Endothelial cell of umbilical vein (primary cell): Measurements from ENCODE around the gene ZNG1A. TPM values are rescaled to one million over a fixed set of nuclear protein-coding genes. Genes with fewer than 3 reads are reported as not detected.
"Not testable (repeated sequence)": the region's sequence is repeated elsewhere in the genome, so short reads cannot be mapped to it uniquely, and the experiment has no call there.

Experiments used
- BruUV-seq: library from RNA; stranded (reverse); fragments of 400-500 nt; replicated peaks from 2 replicates; lab custom pipeline; 2021; lab: Mats Ljungman, UMichigan
- CTCF ChIA-PET: fragments of 300-600, 350-600 bp; sonication (Branson Sonifier 250); formaldehyde crosslinking; loops from one replicate; lab custom pipeline; 2021; ENCODE audit warnings: antibody characterized with exemption, inconsistent platforms; lab: Charles Lee
- POLR2A ChIA-PET: fragments of 300-600, 350-600 bp; sonication (Branson Sonifier 250); formaldehyde crosslinking; loops from one replicate; lab custom pipeline; 2021; ENCODE audit warnings: antibody characterized with exemption, inconsistent platforms; lab: Charles Lee
- DNase-seq: peaks from one replicate; pipeline ENCODE4 v3.0.0-alpha.2; 2011; ENCODE audit warnings: low read depth, low spot score
- FAIRE-seq: peaks from 2 replicates; lab custom pipeline; 2011; peaks lifted over from hg19 to GRCh38; lab: Jason Lieb, UNC
- H2AFZ ChIP-seq: 2 replicates; pipeline ENCODE4 v1.6.0; 2012; ENCODE audit warnings: low read depth, low read length, control low read depth, inconsistent platforms
- H3K27ac ChIP-seq: 2 replicates; pipeline ENCODE4 v1.5.1; 2011; ENCODE audit warnings: low read depth, mild to moderate bottlenecking, control low read depth, low read length, moderate library complexity; ENCODE audit not compliant: insufficient read depth
- H3K27me3 ChIP-seq, 2 experiments: 2 replicates each; pipeline versions ENCODE4 v1.6.0 to v1.6.1; 2011; ENCODE audit warnings: low read length in 2 of 2, mixed read lengths in 1 of 2; ENCODE audit not compliant: control insufficient read depth in 2 of 2, insufficient read depth in 2 of 2
- H3K36me3 ChIP-seq, 2 experiments: 2 replicates in 1 of 2; 3 replicates in 1 of 2; pipeline ENCODE4 v1.5.1; 2011; ENCODE audit warnings: low read length in 2 of 2, mild to moderate bottlenecking in 1 of 2, moderate library complexity in 1 of 2; ENCODE audit not compliant: control insufficient read depth in 2 of 2, insufficient read depth in 2 of 2; ENCODE audit errors: extremely low read depth in 1 of 2
- H3K4me1 ChIP-seq: 3 replicates; pipeline ENCODE4 v1.5.1; 2011; ENCODE audit warnings: mild to moderate bottlenecking, low read length; ENCODE audit not compliant: control insufficient read depth, insufficient read depth; ENCODE audit errors: extremely low read depth
- H3K4me2 ChIP-seq: 2 replicates; pipeline ENCODE4 v1.6.1; 2011; ENCODE audit warnings: low read length, control low read depth, mixed read lengths; ENCODE audit not compliant: insufficient read depth
- H3K4me3 ChIP-seq, 3 experiments: fragments of 200-600 bp in 1 of 3; sonication (generic), shearing (Covaris generic) in 1 of 3; replicated peaks in 1 of 3; 2 replicates each; pipeline ENCODE4 v1.5.1; 2011 to 2016; ENCODE audit warnings: control low read depth in 3 of 3, low read length in 3 of 3, mild to moderate bottlenecking in 2 of 3, inconsistent platforms in 1 of 3, low read depth in 1 of 3, moderate library complexity in 1 of 3; ENCODE audit not compliant: insufficient read depth in 1 of 3
- H3K79me2 ChIP-seq: 2 replicates; pipeline ENCODE4 v1.6.0; 2012; ENCODE audit warnings: low read length, inconsistent platforms; ENCODE audit not compliant: control insufficient read depth, insufficient read depth
- H3K9ac ChIP-seq: replicated peaks from 2 replicates; pipeline ENCODE3; 2011; ENCODE audit warnings: low read length, control low read depth; ENCODE audit not compliant: insufficient read depth; ENCODE audit errors: extremely low read depth
- H3K9me1 ChIP-seq: replicated peaks from 3 replicates; pipeline ENCODE4 v1.6.0; 2011; ENCODE audit warnings: mild to moderate bottlenecking, low read length; ENCODE audit not compliant: control insufficient read depth, insufficient read depth; ENCODE audit errors: extremely low read depth
- H3K9me3 ChIP-seq: replicated peaks from 2 replicates; pipeline ENCODE4 v1.5.1; 2012; ENCODE audit warnings: low read length, inconsistent platforms; ENCODE audit not compliant: control insufficient read depth, insufficient read depth
- H4K20me1 ChIP-seq: replicated peaks from 2 replicates; pipeline ENCODE3; 2011; ENCODE audit warnings: mild to moderate bottlenecking, low read length; ENCODE audit not compliant: control insufficient read depth, insufficient read depth; ENCODE audit errors: extremely low read depth
- dilution Hi-C: fragments of 300-500 bp; cut with MboI; formaldehyde crosslinking; loops from one replicate; pipeline ENCODE4 v1.15.0; 2019; ENCODE audit warnings: low sequenced_read_pairs; ENCODE audit not compliant: extremely low pct_ligation_motif_present
- intact Hi-C: fragments of 100-400 bp; cut with micrococcal nuclease; formaldehyde crosslinking; loops from one replicate; pipeline ENCODE4 v1.10.0; 2022
- polyA plus RNA-seq, 4 experiments: library from polyadenylated mRNA; depleted of rRNA in 3 of 4; stranded (reverse) in 3 of 4; unstranded in 1 of 4; fragments of >200 nt; gene quantifications; 2 replicates each; pipeline versions ENCODE4 v1.2.1 to v1.2.3, GENCODE V29; 2011 to 2012; ENCODE audit warnings: missing spikeins in 1 of 4
- total RNA-seq: library from RNA; stranded (reverse); gene quantifications from 2 replicates; pipeline ENCODE4 v1.2.3, GENCODE V29; 2021

Gene ZNG1A
- total and polyA plus RNA-seq, 2 donors (not counting 3 experiments of a cell fraction or from before 2014, with no cell fraction given), result 14.3 to 39.8 TPM

DNA sequence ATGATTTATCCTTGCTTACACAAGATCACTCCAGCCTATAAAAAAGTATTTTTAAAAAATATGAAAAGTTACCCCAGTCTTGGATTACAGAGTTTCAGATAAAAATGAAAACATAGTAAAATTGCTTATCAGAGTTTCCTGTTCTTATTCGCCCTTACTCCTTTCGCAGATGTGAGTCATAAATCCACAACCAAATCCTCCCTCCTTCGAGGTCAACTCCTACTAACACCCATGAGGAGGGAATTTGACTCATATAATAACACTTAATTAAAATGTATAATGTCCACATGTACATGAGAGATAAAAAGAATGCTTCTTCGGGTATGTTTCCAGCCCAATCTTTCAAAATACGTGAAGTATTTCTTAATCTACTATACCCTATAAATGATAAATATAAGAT lies 84.5 kb downstream of the ZNG1A start:
- H3K27me3 ChIP-seq, H3K9ac ChIP-seq, H3K4me3 ChIP-seq, FAIRE-seq, BruUV-seq, intact Hi-C loops, POLR2A ChIA-PET, H3K9me1 ChIP-seq, H2AFZ ChIP-seq, H3K4me2 ChIP-seq, CTCF ChIA-PET, dilution Hi-C loops, H3K79me2 ChIP-seq, DNase-seq, H3K36me3 ChIP-seq, H3K9me3 ChIP-seq, H4K20me1 ChIP-seq, H3K4me1 ChIP-seq, H3K27ac ChIP-seq: not testable (repeated sequence)

DNA sequence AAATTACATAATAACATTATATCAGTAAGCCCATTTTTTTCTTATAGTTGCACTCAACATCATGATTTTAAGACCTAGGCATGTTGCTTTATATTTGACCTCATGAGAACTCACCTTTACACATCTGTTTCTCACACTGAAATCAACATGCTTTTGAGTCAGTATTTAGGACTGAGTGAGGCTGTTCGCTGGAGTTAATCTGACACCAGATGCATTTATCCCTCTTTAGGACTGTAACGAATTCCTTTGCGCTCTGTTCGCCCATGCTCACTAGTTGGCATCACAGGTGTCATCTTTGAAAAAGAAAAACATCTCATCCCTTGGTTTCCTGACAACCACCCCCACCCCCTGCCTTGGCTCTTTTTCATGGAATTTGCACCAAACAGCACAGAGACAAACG lies 84.9 kb downstream of the ZNG1A start:
- FAIRE-seq, CTCF ChIA-PET, H3K27me3 ChIP-seq: not testable (repeated sequence)

DNA sequence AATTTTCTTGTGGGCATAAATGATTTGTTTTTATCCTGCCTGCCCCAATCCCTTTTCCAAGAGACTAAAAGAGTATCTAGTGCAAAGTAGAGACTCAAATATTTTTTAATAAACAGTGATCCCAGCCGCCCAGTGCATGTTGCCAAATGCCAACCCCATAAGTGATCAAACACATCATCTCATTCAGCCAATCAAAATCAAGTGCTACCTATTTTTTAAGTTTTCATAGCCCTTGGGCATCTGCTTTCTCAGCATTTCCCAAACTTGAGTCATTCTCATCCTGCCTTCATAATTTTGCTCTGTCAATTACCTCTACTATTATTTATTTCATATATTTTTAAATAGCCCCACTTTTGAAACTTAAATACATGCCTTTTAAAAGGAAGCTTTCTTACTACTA lies 88.0 kb downstream of the ZNG1A start:
- CTCF ChIA-PET, H3K4me3 ChIP-seq, H3K9me3 ChIP-seq, H3K9me1 ChIP-seq, H3K27me3 ChIP-seq, H3K36me3 ChIP-seq, H3K27ac ChIP-seq, BruUV-seq, H4K20me1 ChIP-seq, H3K9ac ChIP-seq, H2AFZ ChIP-seq, H3K4me2 ChIP-seq, H3K4me1 ChIP-seq, intact Hi-C loops, DNase-seq, FAIRE-seq, H3K79me2 ChIP-seq, dilution Hi-C loops, POLR2A ChIA-PET: not testable (repeated sequence)

More for the DNA sequence above, 84.9 kb downstream of the ZNG1A start:
- H2AFZ ChIP-seq, H3K9me1 ChIP-seq, H3K9me3 ChIP-seq, dilution Hi-C loops, H3K9ac ChIP-seq, intact Hi-C loops, H4K20me1 ChIP-seq, H3K27ac ChIP-seq, POLR2A ChIA-PET, H3K4me3 ChIP-seq, BruUV-seq, H3K4me2 ChIP-seq, H3K4me1 ChIP-seq, H3K36me3 ChIP-seq, H3K79me2 ChIP-seq, DNase-seq: not testable (repeated sequence)

DNA sequence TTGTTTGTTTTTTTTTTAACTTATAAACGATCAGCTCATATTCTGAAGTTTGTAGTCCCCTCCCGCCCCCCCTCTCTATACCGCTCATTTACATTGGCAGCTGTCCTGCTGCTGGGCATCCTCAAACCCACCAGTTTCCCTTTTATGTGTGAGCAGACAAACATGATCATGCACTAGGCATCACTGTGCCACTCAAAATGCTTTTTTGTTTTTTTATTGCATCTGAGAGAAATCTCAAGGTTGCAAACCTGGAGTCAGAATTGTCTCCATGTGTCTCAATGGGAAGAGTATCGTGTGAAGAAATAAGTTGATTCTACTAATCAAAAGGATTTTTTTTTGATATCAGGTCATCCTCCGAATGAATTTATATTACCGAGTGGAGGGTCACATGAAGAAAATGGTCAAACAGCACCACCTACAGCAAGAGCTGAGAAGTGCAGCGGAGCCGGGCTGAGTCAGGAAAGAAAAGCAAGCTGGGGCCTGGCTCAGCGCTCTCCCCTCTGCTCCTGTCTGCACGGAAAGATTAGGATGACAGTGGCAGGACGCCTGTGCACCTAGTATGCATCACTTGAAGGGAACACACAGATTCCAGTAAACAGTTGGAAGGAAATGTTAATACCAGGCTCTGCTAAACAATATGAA lies 90.3 kb downstream of the ZNG1A start:
- H3K4me2 ChIP-seq, CTCF ChIA-PET, POLR2A ChIA-PET, H3K27ac ChIP-seq, H2AFZ ChIP-seq, H3K36me3 ChIP-seq, H3K4me1 ChIP-seq, H3K9me3 ChIP-seq, H3K27me3 ChIP-seq, H3K4me3 ChIP-seq, BruUV-seq, H3K9ac ChIP-seq, intact Hi-C loops, H3K79me2 ChIP-seq, H3K9me1 ChIP-seq, H4K20me1 ChIP-seq, FAIRE-seq, dilution Hi-C loops, DNase-seq: not testable (repeated sequence)
